Suprapubic skin (tissue), 3 donors: Measurements from ENCODE around the gene TTYH1.

ENCODE experiments used
- CTCF ChIP-seq, 2 donors: fragments of 200-600 bp in 1 of 2; fragments of 450-650 bp in 1 of 2; sonication (generic) in 1 of 2; IDR thresholded peaks; one replicate each; pipeline ENCODE4 v1.5.1; 2016 to 2019; ENCODE audit warnings: antibody characterized with exemption in 2 of 2, mild to moderate bottlenecking in 1 of 2, moderate library complexity in 1 of 2
- POLR2A ChIP-seq, 2 donors: fragments of 450-650 bp; IDR thresholded peaks; one replicate each; pipeline ENCODE4 v1.6.1; 2017; ENCODE audit warnings: antibody characterized with exemption in 2 of 2, mild to moderate bottlenecking in 2 of 2, moderate library complexity in 2 of 2

GRCh38 chr19:54376610-54377285, 38.5 kb upstream of the TTYH1 start:
- no peak for TF ChIP-seq CTCF (IDR thresholded peaks at IDR 0.05)
- TF ChIP-seq POLR2A (IDR thresholded peaks at IDR 0.05), result no peak
